Esophagus muscularis mucosa (tissue), 4 donors: ENCODE measurements around the gene PSKH1.

Experiments
- EP300 ChIP-seq: sonication (generic); formaldehyde crosslinking; IDR thresholded peaks from one replicate; pipeline ENCODE4 v1.6.1; 2017; ENCODE audit warnings: antibody characterized with exemption
- POLR2AphosphoS5 ChIP-seq, 2 donors: sonication (generic); formaldehyde crosslinking; IDR thresholded peaks; one replicate each; pipeline ENCODE4 v1.6.1; 2017; ENCODE audit warnings: antibody characterized with exemption in 2 of 2
- TF ChIP-seq, protein P1 (sequence below), 3 experiments: fragments of 200-600 bp in 2 of 3; fragments of 450-650 bp in 1 of 3; sonication (generic) in 2 of 3; IDR thresholded peaks; one replicate each; pipeline ENCODE4 v1.5.1; 2017 to 2019; ENCODE audit warnings: antibody characterized with exemption in 3 of 3, mild to moderate bottlenecking in 2 of 3, moderate library complexity in 1 of 3

DNA sequence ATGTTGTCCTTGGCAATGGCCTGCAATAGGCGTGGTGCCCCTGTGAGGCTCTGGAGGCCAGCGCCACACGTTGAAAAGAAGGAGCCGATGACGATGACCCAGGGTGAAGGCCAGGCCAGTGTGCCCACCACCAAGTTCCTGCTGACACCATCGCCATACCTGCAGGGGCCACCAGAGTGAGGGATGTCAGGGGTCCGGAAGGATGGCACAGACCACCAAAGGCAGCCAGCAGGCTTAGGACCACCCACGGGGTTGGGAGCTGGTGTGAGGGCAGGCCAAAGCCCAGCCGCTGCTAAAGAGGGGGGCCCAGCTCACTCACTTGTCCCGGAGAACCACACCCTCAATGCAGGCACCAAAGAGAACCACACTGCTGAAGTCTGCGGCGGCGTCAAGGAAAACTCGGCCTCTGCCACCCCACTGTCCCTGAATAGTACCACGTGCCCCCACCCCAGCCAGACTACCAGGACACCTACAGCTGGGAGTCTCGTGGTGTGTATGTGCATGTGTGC lies 57.3 kb downstream of the PSKH1 start:
- TF ChIP-seq, protein P1, sequence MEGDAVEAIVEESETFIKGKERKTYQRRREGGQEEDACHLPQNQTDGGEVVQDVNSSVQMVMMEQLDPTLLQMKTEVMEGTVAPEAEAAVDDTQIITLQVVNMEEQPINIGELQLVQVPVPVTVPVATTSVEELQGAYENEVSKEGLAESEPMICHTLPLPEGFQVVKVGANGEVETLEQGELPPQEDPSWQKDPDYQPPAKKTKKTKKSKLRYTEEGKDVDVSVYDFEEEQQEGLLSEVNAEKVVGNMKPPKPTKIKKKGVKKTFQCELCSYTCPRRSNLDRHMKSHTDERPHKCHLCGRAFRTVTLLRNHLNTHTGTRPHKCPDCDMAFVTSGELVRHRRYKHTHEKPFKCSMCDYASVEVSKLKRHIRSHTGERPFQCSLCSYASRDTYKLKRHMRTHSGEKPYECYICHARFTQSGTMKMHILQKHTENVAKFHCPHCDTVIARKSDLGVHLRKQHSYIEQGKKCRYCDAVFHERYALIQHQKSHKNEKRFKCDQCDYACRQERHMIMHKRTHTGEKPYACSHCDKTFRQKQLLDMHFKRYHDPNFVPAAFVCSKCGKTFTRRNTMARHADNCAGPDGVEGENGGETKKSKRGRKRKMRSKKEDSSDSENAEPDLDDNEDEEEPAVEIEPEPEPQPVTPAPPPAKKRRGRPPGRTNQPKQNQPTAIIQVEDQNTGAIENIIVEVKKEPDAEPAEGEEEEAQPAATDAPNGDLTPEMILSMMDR (IDR thresholded peaks at IDR 0.05), result no peak
- TF ChIP-seq POLR2AphosphoS5 (IDR thresholded peaks at IDR 0.05) (no peak), EP300 (no peak)
